Ovary (tissue), 9 donors: Measurements from ENCODE around the gene KRT73. TPM values are rescaled to one million over a fixed set of nuclear protein-coding genes. Genes with fewer than 3 reads are reported as not detected.
A peak's percentile ranks its signal among the peaks of the same experiment; 100 is the strongest.

Experiments
- DNase-seq, 5 donors: peaks; one replicate each; pipeline ENCODE4 v3.0.0-alpha.2; 2019 to 2020
- H3K27ac ChIP-seq, 2 donors: fragments of 200-600 bp; one replicate each; pipeline versions ENCODE4 v1.5.1 to v1.8.0; 2019 to 2022
- H3K27me3 ChIP-seq: fragments of 200-600 bp; one replicate; pipeline ENCODE4 v1.8.0; 2022
- H3K36me3 ChIP-seq: fragments of 200-600 bp; sonication (generic); one replicate; pipeline ENCODE4 v1.5.1; 2019
- H3K4me1 ChIP-seq: one replicate; pipeline ENCODE4 v1.8.1; 2013; ENCODE audit warnings: mild to moderate bottlenecking, moderate library complexity; ENCODE audit not compliant: insufficient read depth
- H3K4me3 ChIP-seq: fragments of 200-600 bp; sonication (generic); one replicate; pipeline ENCODE4 v1.5.1; 2017
- H3K9me3 ChIP-seq, 2 donors: fragments of 200-600 bp in 1 of 2; sonication (generic) in 1 of 2; one replicate each; pipeline versions ENCODE4 v1.5.1 to v1.8.1; 2013 to 2019; ENCODE audit warnings: mild to moderate bottlenecking in 1 of 2, moderate library complexity in 1 of 2
- CTCF ChIP-seq, 3 donors: fragments of 450-650 bp in 2 of 3; fragments of 200-600 bp in 1 of 3; IDR thresholded peaks; one replicate each; pipeline versions ENCODE4 v1.5.1 to v1.8.0; 2016 to 2022; ENCODE audit warnings: antibody characterized with exemption in 3 of 3, mild to moderate bottlenecking in 1 of 3
- EP300 ChIP-seq: sonication (generic); formaldehyde crosslinking; IDR thresholded peaks from one replicate; pipeline ENCODE4 v1.6.1; 2017; ENCODE audit warnings: antibody characterized with exemption
- POLR2A ChIP-seq: fragments of 450-650 bp; IDR thresholded peaks from one replicate; pipeline ENCODE4 v1.6.1; 2017; ENCODE audit warnings: antibody characterized with exemption, mild to moderate bottlenecking, moderate library complexity
- WGBS, 3 donors: extraction: QIAGEN DNeasy Blood & Tissue Kit in 1 of 3; methylation state at CpG; one replicate each; pipeline versions ENCODE4 v1.1.5 to v1.1.7; 2013 to 2017; 5-methylcytosine and 5-hydroxymethylcytosine counted together
- intact Hi-C, 4 donors: fragments of 100-400 bp; cut with DNase I; formaldehyde crosslinking; loops; one replicate each; pipeline versions ENCODE4 v1.11.0 to v1.15.1; 2022 to 2023
- polyA plus RNA-seq, 2 donors: library from polyadenylated mRNA; stranded (reverse); fragments of 200-250 nt in 1 of 2; fragments of 350-450 nt in 1 of 2; fragmentation: Illumina TruSeq in 1 of 2; extraction: RNeasy Lipid Tissue Mini Kit (QIAGEN cat#74804) in 1 of 2; gene quantifications; one replicate each; pipeline ENCODE4 v1.2.3, GENCODE V29; 2013 to 2014
- total RNA-seq, 7 donors: library from RNA; depleted of rRNA in 2 of 7; stranded (reverse); fragments of >200 nt in 2 of 7; fragmentation: NEBNext Ultra II Directional in 3 of 7; extraction: Animal tissue kit (Norgen Biotek cat#: 25700) in 3 of 7; gene quantifications; one replicate each; pipeline versions ENCODE4 v1.1.0 to v1.2.4, GENCODE V29; 2016 to 2023
- donor health status: DM: no; HTN: no; CAD: no; lungs with moderate emphysema.
- donor health status: DM: no; HTN: no; CAD: no.
- donor health status: Bipolar disorder and iron deficiency.
- donor health status: DM: yes; HTN: yes; CAD: no.
- donor health status: DM: no; HTN: no; CAD: no.
- donor health status: DM: yes; HTN: yes; CAD: no.

Gene KRT73
- total and polyA plus RNA-seq, 9 donors: not detected

DNA sequence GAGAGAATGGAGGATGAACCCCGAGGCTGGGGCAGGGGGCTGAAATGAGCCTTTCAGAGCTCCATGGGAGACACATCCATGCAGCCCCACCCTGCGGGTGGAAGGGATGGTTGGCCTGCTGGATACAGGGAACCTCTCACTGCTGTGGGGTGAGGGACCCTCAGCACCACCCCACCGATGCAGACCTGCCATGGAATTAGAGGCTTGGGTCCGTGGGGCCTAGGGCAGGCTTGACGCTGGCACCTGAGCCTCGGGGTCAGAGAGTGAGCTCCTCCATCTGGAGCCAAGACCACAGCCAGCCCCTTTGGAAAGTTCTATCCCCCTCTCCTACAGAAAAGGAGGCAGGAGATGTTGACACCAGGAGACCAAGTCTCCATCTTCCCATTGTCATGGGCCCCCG, 37.3 kb downstream of the KRT73 start:
- Histone ChIP-seq H3K9me3 (no peaks in the 10 kb centered on the region), H3K4me3 (no peak overlapping the region), H3K36me3 (no peaks in the 10 kb centered on the region), H3K27me3 (no peaks in the 10 kb centered on the region), H3K4me1 (no peaks in the 10 kb centered on the region), H3K27ac (no peak overlapping the region)
- peak in 1 of 5 donors; percentile 5 for DNase-seq
- no peak for TF ChIP-seq CTCF (IDR thresholded peaks at IDR 0.05)
- TF ChIP-seq POLR2A: no peak
- no peak for TF ChIP-seq EP300
- WGBS, 3 donors: 81 to 86% (median 85%) methylated on average over 7 of the region's 7 CpGs
- intact Hi-C loops: no loop called here

DNA sequence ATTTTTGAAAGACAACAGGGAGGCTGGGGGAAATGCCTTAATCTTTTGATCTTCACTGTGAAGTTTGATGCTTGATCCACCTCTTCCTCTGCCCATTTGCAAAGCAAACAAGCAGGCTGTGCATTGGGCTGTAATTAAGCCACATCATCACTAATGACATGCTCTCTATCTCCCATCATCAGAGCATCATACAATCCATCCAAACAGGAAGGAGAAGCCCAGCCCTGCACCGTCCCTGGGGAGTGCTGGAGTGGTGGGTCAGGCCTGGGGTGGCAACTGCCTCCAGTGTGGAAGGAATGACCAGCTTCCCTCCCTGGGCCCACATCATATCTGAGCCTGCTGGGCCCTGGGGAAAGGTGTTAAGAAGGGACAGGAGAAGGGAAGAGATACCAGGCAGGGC, 37.9 kb downstream of the KRT73 start:
- Histone ChIP-seq H3K4me1 (no peaks in the 10 kb centered on the region), H3K9me3 (no peaks in the 10 kb centered on the region), H3K4me3 (no peak overlapping the region), H3K27me3 (no peaks in the 10 kb centered on the region), H3K27ac (no peak overlapping the region), H3K36me3 (no peaks in the 10 kb centered on the region)
- DNase-seq: peak in 1 of 5 donors; percentile 3
- WGBS, 3 donors: 65 to 78% (median 67%) methylated on average over 1 of the region's 1 CpG
- intact Hi-C loops: no loop called here
- TF ChIP-seq EP300 (no peak), POLR2A (no peak), CTCF (IDR thresholded peaks at IDR 0.05) (no peak)

GRCh38 chr12:52579468-52580465, 38.6 kb downstream of the KRT73 start:
- DNase-seq: no peak
- H3K27me3 ChIP-seq: no peaks in the 10 kb centered on the region
- H3K36me3 ChIP-seq: no peaks in the 10 kb centered on the region
- intact Hi-C loops: loop anchor here in 1 of 4 donors (10.0 kb wide), 1 partner anchor 215 kb away; the partner anchor contains the start of gene KRT85
- no peaks in the 10 kb centered on the region for H3K9me3 ChIP-seq
- no peaks in the 10 kb centered on the region for H3K4me1 ChIP-seq
- H3K27ac ChIP-seq: no peak overlapping the region
- no peak overlapping the region for H3K4me3 ChIP-seq
- WGBS, 3 donors: 54 to 67% (median 55%) methylated on average over 10 of the region's 10 CpGs
- TF ChIP-seq EP300: no peak
- TF ChIP-seq POLR2A: no peak
- no peak for TF ChIP-seq CTCF (IDR thresholded peaks at IDR 0.05)

DNA sequence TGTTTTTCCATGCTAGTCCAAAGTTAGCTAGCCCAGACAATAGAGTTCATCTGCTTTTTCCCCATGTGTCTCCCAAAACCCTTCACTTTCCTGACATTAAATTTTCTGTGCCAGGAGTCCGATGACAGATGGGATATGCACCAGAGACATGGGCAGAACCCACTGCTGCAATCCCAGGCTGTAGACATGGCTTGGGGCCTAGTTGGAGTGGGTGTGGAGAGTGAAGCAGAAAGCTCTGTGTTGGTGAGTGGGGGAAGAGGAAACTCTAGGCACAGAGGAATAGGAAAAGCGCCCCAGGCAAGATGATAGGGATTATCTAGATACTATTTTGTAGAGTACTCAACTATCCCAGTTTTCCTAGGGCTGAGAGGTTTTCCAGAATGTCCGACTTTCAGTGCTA, 39.9 kb downstream of the KRT73 start:
- Histone ChIP-seq H3K27me3 (no peaks in the 10 kb centered on the region), H3K9me3 (no peaks in the 10 kb centered on the region), H3K36me3 (no peaks in the 10 kb centered on the region), H3K27ac (no peak overlapping the region), H3K4me1 (no peaks in the 10 kb centered on the region), H3K4me3 (no peak overlapping the region)
- intact Hi-C loops: loop anchor here in 1 of 4 donors (10.0 kb wide), 1 partner anchor 214 kb away; the partner anchor contains the start of gene KRT85
- no peak for DNase-seq
- TF ChIP-seq POLR2A: no peak
- no peak for TF ChIP-seq EP300
- TF ChIP-seq CTCF (IDR thresholded peaks at IDR 0.05): no peak
- WGBS, 3 donors: 82 to 89% (median 83%) methylated on average over 3 of the region's 3 CpGs
